Left lung (tissue), 10 donors: ENCODE measurements around the gene DACT2. TPM values are rescaled to one million over a fixed set of nuclear protein-coding genes. Genes with fewer than 3 reads are reported as not detected.
A peak's percentile ranks its signal among the peaks of the same experiment; 100 is the strongest.

Experiments used
- ATAC-seq: fragments of 200-7000 bp; cut with Tn5 transposase; one replicate; pipeline ENCODE4 v1.9.1; 2020; ENCODE audit warnings: moderate library complexity
- DNase-seq, 4 donors: peaks; one replicate each; pipeline ENCODE4 v3.0.0-alpha.2; 2013 to 2020
- H3K27ac ChIP-seq, 2 donors: fragments of 200-600 bp; sonication (generic) in 1 of 2; one replicate each; pipeline versions ENCODE4 v1.5.0 to v1.8.0; 2020 to 2021
- H3K27me3 ChIP-seq, 2 donors: fragments of 200-600 bp; sonication (generic) in 1 of 2; one replicate each; pipeline versions ENCODE4 v1.5.0 to v1.8.0; 2020 to 2021
- H3K36me3 ChIP-seq, 2 donors: fragments of 200-600 bp; sonication (generic) in 1 of 2; one replicate each; pipeline versions ENCODE4 v1.5.0 to v1.8.0; 2020 to 2021
- H3K4me1 ChIP-seq, 2 donors: fragments of 200-600 bp; one replicate each; pipeline ENCODE4 v1.8.0; 2021
- H3K4me3 ChIP-seq, 2 donors: fragments of 200-600 bp; sonication (generic) in 1 of 2; one replicate each; pipeline versions ENCODE4 v1.5.0 to v1.8.0; 2020 to 2021; ENCODE audit warnings: mild to moderate bottlenecking in 1 of 2
- H3K9me3 ChIP-seq, 2 donors: fragments of 200-600 bp; sonication (generic) in 1 of 2; one replicate each; pipeline versions ENCODE4 v1.5.0 to v1.8.0; 2020 to 2021
- CTCF ChIP-seq, 2 donors: fragments of 200-600 bp; sonication (generic) in 1 of 2; IDR thresholded peaks; one replicate each; pipeline versions ENCODE4 v1.5.0 to v1.8.0; 2021; ENCODE audit warnings: antibody characterized with exemption in 2 of 2
- intact Hi-C, 2 donors: fragments of 100-400 bp; cut with DNase I; formaldehyde crosslinking; loops; one replicate each; pipeline versions ENCODE4 v1.11.2 to v1.14.2; 2022
- polyA plus RNA-seq, 6 donors: library from polyadenylated mRNA; unstranded; fragments of 120-200 nt; gene quantifications; one replicate each; pipeline ENCODE4 v1.2.1, GENCODE V29; 2013; ENCODE audit not compliant: insufficient read length in 6 of 6
- total RNA-seq, 2 donors: library from RNA; stranded (reverse); fragmentation: NEBNext Ultra II Directional; extraction: Animal tissue kit (Norgen Biotek cat#: 25700); gene quantifications; one replicate each; pipeline ENCODE4 v1.2.1, GENCODE V29; 2021
- donor health status: DM: no; HTN: yes; CAD: no.
- donor health status: DM: no; HTN: no; CAD: no.

DACT2 gene
- total and polyA plus RNA-seq, 8 donors: 1.4 to 50.1 (median 38.7) TPM

GRCh38 chr6:168308390-168309144 is 11.0 kb downstream of the DACT2 start:
- no peak overlapping the region for H3K4me3 ChIP-seq
- no peaks in the 10 kb centered on the region for H3K9me3 ChIP-seq
- H3K36me3 ChIP-seq: no peaks in the 10 kb centered on the region
- intact Hi-C loops: no loop called here
- peaks cover 0 to 1% of the 10 kb centered on the region in 2 donors for H3K27me3 ChIP-seq
- no peak for TF ChIP-seq CTCF (IDR thresholded peaks at IDR 0.05)
- ATAC-seq (no peak), DNase-seq (peak in 1 of 4 donors; percentile 71)
- peaks cover 0 to 3% of the 10 kb centered on the region in 2 donors for H3K4me1 ChIP-seq
- H3K27ac ChIP-seq: no peak overlapping the region

- peak in 1 of 4 donors; percentile 77 for DNase-seq
Observed at GRCh38 chr6:168307695-168308021, 11.9 kb downstream of the DACT2 start.

GRCh38 chr6:168307015-168307694 is 12.4 kb downstream of the DACT2 start:
- no peaks in the 10 kb centered on the region for H3K9me3 ChIP-seq
- intact Hi-C loops: no loop called here

More at GRCh38 chr6:168307695-168308021, 11.9 kb downstream of the DACT2 start:
- TF ChIP-seq CTCF (IDR thresholded peaks at IDR 0.05): no peak
- H3K27ac ChIP-seq: no peak overlapping the region
- H3K4me1 ChIP-seq: peaks cover 0 to 3% of the 10 kb centered on the region in 2 donors
- no peaks in the 10 kb centered on the region for H3K36me3 ChIP-seq
- no peaks in the 10 kb centered on the region for H3K27me3 ChIP-seq
- ATAC-seq: no peak
- no peaks in the 10 kb centered on the region for H3K9me3 ChIP-seq
- H3K4me3 ChIP-seq: no peak overlapping the region
- intact Hi-C loops: no loop called here

GRCh38 chr6:168305863-168306262 is 13.7 kb downstream of the DACT2 start:
- H3K4me3 ChIP-seq: no peak overlapping the region
- no peaks in the 10 kb centered on the region for H3K9me3 ChIP-seq
- no peaks in the 10 kb centered on the region for H3K36me3 ChIP-seq
- H3K27ac ChIP-seq: no peak overlapping the region
- H3K27me3 ChIP-seq: no peaks in the 10 kb centered on the region
- peaks cover 0 to 3% of the 10 kb centered on the region in 2 donors for H3K4me1 ChIP-seq
- ATAC-seq: no peak
- intact Hi-C loops: no loop called here
- no peak for DNase-seq
- no peak for TF ChIP-seq CTCF (IDR thresholded peaks at IDR 0.05)

More at GRCh38 chr6:168307015-168307694, 12.4 kb downstream of the DACT2 start:
- Histone ChIP-seq H3K36me3 (no peaks in the 10 kb centered on the region), H3K4me1 (peaks cover 0 to 3% of the 10 kb centered on the region in 2 donors), H3K27ac (no peak overlapping the region), H3K27me3 (no peaks in the 10 kb centered on the region), H3K4me3 (no peak overlapping the region)
- no peak for TF ChIP-seq CTCF (IDR thresholded peaks at IDR 0.05)
- DNase-seq: no peak
- no peak for ATAC-seq

- no peaks in the 10 kb centered on the region for H3K27me3 ChIP-seq
- no peaks in the 10 kb centered on the region for H3K9me3 ChIP-seq
- intact Hi-C loops: no loop called here
- DNase-seq (no peak), ATAC-seq (peak; percentile 57)
- H3K4me3 ChIP-seq: no peak overlapping the region
- TF ChIP-seq CTCF (IDR thresholded peaks at IDR 0.05): no peak
- peaks cover 0 to 3% of the 10 kb centered on the region in 2 donors for H3K4me1 ChIP-seq
- no peak overlapping the region for H3K27ac ChIP-seq
- H3K36me3 ChIP-seq: no peaks in the 10 kb centered on the region
Observed at GRCh38 chr6:168305096-168305749, 14.4 kb downstream of the DACT2 start.
